ENCODE measurements around the gene CDHR5.

Gene CDHR5

DNA sequence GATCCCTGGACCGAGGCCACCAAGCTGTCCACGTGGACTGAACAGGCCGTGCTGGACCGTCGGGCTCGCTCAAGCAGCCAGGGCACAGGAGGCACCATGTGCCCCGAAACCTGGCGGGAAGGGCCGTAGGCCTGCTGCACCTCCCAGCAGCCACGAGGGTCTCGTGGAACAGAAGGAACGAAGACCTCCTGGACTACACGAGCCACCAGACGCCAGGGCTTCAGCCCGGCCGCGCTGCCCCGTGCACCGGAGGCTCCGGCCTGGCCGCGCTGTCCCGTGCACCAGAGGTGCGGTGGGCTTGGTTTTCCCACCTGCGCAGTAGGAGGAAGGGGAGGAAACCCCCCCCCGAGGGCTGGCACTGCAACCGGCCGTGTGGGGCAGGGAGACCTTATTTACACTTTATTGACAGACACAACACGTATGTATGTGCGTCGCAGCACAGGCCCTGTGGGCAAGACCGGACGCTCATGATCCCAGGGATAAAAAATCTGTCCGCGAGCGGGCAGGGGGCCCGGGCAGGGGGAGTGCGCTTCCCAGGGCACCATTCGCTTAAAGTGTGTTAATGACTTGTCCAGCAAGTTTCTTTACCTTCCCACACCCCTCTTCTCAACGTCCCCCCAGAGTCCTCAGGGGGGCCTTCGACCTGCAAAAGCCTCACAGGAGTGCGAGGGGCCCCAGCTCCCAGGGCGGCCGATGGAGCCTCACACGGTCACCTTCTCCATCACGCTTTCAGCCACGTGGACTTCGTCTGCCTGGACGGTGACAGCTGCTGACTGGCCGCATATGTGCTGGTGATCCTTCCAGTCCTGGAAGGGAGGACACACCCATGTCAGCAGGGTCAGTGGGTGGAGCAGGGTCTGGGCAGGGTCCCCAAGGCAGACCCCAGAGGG, 19.3 kb upstream of the CDHR5 start:
- no peak for DNase-seq

DNA sequence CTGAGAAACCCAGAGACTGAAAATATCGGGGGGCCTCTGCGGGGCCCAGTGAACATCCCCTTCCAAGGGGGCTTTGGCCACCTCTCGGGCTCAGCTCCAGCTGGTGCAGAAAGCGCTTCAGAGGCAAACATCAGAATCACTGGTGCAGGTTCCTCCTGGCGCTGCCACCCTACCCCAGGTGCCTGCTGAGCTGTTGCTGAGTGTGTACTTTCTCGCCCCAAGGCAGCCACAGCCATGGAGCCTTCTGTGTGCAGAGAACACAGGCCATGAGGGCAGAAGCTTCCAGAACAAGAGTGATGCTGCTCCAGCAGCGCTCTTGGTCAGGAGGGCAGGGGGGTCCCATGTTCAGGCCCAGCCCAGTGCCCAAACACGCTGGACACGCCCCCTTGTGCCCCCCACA, 18.6 kb upstream of the CDHR5 start:
- no peak for DNase-seq

DNA sequence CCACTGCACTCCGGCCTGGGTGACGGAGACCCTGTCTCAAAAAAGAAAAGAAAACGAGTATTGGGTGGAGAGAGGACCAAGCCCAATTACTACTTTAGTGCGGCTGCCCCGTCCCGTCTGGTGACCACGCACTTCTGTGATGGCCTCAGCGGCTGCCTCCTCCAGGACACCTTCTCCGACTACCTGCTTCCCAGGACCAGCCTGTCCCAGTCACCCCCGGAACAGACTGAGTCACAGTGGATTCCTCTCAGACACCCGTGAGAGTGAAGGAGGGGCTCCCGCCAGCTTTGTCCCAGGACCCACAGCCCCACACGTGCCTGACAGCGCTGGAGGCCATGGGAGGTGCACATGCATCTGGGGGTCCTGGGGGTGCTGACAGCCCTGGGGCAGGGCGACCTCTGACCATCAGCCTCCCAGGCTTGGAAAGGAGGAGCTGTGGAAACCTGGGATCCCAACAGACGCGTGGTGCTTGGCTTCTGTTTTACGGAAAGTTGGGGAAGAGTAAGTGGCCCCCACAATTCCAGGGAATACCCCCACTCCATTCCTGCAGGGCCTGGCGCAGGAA, 17.1 kb upstream of the CDHR5 start:
- DNase-seq, result no peak

DNA sequence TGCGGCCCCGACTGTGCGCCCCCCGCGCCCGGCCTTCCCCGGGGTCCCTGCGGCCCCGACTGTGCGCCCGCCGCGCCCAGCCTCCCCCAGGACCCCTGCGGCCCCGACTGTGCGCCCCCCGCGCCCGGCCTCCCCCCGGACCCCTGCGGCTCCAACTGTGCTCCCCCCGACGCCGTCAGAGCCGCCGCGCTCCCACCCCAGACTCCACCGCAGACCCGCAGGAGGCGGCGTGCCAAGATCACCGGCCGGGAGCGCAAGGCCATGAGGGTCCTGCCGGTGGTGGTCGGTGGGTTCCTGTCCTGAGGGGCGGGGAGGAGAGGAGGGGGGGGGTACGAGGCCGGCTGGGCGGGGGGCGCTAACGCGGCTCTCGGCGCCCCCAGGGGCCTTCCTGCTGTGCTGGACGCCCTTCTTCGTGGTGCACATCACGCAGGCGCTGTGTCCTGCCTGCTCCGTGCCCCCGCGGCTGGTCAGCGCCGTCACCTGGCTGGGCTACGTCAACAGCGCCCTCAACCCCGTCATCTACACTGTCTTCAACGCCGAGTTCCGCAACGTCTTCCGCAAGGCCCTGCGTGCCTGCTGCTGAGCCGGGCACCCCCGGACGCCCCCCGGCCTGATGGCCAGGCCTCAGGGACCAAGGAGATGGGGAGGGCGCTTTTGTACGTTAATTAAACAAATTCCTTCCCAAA, 15.4 kb upstream of the CDHR5 start:
- peak; percentile 23 for DNase-seq

DNA sequence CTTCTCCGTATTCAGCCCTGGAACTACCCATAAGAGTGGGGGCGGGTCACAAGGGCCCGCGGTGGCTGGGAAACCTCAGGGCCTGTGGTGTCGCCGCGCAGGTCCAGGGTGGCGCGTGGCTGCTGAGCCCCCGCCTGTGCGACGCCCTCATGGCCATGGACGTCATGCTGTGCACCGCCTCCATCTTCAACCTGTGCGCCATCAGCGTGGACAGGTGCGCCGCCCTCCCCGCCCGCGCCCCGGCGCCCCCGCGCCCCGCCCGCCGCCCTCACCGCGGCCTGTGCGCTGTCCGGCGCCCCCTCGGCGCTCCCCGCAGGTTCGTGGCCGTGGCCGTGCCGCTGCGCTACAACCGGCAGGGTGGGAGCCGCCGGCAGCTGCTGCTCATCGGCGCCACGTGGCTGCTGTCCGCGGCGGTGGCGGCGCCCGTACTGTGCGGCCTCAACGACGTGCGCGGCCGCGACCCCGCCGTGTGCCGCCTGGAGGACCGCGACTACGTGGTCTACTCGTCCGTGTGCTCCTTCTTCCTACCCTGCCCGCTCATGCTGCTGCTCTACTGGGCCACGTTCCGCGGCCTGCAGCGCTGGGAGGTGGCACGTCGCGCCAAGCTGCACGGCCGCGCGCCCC, 14.7 kb upstream of the CDHR5 start:
- peak; percentile 16 for DNase-seq

DNA sequence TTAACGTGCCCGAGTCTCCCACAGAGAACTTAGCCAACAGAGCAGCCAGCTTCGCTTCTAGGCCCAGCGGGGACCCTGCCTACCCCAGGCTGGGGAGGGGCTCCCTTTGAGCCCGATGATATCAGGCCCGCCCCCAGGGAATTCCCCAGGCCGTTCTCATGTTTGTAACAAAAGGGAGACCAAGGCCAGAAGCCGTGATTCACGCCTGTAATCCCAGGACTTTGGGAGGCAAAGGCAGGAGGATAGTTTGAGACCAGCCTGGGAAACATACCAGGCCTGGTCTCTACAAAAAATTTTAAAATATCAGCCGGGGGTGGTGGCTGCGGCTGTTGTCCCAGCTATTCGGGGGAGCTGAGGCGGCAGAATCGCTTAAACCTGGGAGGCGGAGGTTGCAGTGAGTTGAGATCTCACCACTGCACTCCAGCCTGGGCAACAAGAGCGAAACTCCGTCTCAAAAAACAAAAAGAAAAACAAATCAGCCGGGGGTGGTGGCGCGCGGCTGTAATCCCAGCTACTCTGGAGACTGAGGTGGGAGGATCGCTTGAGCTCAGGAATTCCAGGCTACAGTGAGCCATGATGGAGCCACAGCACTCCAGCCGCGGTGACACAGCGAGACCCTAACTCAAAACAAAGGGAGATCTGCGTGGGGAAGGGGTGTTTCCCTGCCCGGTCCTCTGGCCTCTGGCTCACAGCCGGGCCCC, 14.0 kb upstream of the CDHR5 start:
- peak; percentile 11 for DNase-seq

DNA sequence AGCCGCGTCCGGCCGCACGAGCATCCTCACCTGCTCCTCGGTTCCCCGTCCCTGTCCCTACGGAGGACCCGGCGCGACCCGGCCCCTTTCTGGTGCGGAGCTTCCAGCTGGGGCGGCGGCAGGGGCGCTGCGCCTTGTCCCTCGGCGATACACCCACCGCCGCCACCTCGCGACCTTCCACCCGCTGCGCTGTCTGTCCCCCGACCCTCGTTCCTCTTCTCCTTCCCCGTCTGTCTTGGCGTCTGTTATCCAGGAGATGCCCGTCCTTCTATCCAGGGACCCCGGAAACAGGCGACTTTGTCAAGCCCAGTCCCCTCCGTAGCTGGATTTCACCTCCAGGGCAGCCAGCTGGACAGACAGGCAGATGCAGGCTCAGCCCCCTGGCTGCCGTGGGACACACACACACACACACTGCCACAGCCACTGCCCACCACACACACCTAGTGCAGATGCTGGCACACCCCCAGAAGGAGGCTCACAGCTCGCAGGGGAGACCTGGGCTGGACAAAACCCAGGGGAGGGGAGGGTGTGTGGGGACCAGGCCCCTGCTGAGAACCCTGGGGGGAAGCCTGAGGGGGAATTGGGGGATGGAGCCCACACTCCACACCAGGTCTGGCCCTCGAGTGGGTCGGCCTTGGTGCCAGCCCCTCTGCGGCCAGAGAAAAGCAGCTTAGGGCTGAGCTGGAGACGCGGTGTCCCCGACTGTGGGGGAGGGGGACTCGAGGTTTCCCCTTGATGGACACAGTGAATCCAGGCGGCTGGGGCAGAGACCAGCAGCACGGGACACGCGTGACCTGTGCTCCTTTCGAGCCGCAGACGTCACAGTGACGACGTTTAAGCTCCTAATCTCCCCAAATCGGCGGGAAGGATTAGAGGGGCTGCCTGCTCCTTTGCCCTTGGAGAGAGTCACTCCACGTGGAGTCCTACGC, 13.1 kb upstream of the CDHR5 start:
- peak; percentile 10 for DNase-seq

DNA sequence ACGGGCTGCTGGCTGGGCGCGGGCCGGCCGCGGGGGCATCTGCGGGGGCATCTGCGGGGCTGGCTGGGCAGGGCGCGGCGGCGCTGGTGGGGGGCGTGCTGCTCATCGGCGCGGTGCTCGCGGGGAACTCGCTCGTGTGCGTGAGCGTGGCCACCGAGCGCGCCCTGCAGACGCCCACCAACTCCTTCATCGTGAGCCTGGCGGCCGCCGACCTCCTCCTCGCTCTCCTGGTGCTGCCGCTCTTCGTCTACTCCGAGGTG, 12.5 kb upstream of the CDHR5 start:
- peak; percentile 14 for DNase-seq

DNA sequence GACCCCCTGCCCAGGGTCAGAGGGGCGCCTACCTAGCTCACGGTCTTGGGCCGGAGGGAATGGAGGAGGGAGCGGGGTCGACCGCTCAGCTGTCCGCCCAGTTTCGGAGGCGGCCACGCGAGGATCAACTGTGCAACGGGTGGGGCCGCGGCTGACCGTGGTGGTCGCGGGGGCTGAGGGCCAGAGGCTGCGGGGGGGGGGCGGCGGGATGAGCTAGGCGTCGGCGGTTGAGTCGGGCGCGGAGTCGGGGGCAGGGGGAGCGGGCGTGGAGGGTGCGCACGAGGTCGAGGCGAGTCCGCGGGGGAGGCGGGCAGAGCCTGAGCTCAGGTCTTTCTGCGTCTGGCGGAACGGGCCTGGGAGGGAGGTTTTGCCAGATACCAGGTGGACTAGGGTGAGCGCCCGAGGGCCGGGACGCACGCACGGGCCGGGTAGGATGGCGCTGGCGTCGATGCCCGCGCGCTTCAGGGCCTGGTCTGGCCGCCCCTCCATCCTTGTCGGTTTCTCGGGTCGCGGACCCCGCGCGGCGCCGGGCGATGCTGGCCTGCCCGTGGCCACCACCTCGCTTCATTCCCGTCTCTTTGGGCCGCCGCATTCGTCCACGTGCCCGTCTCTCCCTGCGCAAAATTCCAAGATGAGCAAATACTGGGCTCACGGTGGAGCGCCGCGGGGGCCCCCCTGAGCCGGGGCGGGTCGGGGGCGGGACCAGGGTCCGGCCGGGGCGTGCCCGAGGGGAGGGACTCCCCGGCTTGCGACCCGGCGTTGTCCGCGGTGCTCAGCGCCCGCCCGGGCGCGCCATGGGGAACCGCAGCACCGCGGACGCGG, 12.0 kb upstream of the CDHR5 start, which contains the start of gene DRD4:
Gene DRD4 (plus strand): TSS at position 759 of the 822 bp plus-strand sequence. CDS start 36 bp downstream, at position 795.
- DNase-seq, result peak; percentile 13

DNA sequence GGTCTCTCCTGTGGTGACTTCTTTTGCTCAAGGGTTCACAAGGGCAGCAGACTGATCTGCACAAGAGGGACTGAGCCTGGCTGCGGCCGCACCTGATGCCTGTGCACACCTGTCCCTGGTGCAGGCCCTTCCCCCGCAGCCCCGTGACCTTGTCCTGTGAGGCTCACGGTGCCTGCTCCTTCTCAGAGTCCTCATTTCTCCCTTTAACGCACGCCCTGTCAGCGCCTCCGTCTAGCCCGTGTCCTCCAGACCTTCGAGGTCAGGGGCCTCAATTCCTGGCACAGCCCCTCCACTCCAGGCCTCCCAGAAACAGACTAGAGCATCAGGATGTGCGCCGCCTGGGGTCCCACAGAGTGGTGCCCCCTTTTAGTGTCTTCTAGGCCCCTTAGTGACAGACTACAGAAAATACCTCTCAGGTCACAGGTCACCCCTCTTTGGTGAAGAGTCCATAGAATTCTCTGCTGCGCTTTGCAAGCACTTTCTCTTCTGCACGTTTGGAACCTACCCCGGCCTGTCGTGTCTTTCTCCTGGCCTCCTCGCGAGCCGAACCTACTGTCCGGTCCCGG, 11.3 kb upstream of the CDHR5 start:
- DNase-seq, result no peak

DNA sequence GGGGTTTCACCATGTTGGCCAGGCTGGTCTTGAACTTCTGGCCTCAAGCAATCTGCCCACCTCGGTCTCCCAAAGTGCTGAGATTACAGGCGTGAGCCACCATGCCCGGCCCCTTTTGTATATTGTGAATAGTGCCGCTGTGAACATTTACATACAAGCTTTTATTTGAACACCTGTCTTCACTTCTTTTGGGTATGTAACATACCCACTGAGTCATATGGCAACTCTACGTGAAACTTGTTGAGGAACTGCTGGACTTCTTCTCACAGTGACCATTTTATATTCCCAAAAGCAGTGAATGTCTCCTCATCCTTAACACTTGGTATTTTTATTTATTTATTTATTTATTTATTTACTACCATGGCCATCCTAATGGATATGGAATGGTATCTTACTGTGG, 6.1 kb upstream of the CDHR5 start:
- no peak for DNase-seq

DNA sequence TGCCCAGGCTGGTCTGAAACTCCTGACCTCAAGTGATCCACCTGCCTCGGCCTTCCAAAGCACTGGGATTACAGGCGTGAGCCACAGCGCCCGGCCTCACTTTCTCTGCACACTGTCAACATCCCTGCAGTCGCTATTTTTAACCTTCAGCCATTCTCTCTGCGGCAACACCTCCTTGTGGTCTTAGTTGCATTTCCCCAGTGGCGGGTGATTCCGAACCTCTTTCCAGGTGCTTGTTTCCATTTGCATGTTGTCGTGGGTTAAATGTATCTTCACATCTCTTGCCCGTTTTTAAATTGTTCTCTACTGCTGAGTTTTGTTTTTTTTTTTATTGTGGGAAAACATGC, 4.5 kb upstream of the CDHR5 start:
- DNase-seq, result no peak

DNA sequence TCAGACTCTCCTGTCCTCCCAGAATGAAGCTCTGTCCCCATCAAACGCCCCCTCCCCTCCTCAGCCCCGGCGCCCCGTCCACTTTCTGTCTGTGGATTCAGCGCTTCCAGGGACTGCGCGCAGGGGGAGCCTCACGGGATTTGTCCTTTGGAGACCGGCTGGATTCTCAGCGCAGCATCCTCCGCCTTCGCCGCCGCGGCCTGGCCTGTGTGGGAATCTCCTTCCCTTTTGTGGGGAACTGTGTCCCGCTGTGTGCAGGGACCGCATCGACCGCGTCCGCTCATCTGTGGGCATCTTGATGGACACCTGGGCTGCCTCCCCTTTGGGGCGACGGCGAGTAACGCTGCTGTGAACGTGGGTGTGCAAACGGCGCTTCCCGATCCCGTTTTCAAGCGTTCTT, 3.3 kb upstream of the CDHR5 start:
- DNase-seq, result no peak

DNA sequence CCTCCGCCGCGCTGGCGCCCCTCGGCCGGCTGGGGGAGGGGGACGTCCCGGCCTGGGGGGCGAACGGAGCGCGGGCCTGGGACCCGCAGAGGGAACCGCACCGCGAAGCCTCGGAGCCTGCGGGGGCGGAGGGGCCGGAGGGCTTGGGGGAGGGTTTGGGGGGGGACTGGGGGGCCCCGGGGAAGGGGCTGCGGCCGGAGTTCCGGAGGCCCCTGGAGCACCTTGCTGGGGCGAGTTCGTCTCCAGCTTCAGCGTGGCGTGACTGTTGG, 2.5 kb upstream of the CDHR5 start:
- no peak for DNase-seq

DNA sequence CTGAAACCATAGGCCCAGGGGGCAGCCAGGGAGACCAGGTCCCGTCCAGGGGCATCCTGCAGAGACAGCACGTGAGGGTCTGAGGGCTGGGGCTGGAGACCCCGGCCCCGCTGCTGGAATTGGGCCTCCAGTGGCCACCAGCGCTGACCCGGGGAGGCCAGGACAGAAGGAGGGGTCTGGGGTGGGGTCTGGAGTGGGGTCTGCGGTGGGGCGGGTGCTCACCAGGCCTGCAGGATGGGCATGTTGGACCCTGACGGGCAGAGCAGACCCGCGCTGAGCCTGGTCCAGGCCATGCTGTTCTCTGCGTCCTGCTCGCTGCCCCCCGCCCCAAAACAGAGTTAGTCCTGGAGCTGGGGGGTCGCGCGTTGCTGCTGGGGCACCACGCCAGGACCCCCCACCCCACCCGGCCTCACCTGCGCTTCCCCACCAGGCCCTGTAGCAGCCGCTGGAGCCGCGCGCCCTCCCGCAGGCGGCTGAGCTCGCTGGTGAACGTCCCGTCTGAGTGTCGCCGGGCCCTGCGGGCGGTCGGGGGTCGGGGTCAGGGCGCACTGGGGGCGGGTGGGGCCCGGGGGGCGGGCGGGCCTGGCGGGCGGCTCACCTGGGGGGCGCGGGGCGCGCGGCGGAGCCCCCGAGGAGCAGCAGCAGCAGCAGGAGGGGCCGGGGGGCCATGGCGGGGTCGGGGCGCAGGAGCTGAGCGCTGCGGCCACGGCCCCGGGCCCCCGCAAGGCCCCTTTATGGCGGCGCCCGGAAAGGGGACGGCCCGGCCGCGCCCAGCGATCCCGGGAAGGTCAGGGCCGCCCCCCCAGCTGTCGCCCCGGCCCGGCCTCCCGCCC, 1.9 kb upstream of the CDHR5 start, which contains the start of gene SCT:
Gene SCT (minus strand): TSS at position 707 of the 833 bp plus-strand sequence. CDS start 38 bp downstream, at position 669.
- no peak for DNase-seq

DNA sequence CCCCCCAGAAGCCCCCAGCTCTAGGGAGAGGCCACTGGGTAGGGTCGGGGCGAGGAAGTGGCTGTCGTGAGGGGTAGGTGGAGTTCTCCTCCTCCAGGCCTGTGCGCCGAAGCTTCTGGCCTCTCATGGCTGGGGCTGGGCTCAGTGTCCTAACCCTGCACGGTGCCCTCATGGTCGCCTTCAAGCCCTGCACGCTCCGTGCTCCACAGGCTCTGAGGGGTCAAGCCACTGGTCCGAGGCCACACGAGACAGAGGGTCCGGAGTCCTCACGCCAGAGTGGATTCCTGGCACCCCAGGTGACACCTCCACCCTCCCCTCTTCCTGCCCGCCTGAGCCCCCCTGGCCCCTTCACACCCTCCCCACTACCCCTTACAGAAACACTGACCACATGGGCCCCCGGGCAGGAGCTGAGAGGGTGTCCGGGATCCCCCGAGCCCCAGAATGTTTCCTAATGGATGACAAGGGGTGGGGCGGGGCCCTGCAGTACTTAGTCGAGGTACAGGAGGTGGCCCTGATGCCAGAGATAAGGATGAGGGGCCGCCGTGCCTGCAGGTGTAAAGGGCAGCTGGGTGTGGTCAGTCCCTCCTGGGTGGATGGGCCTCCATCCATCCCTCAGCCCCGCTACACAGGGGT, 997 bp upstream of the CDHR5 start:
- no peak for DNase-seq

DNA sequence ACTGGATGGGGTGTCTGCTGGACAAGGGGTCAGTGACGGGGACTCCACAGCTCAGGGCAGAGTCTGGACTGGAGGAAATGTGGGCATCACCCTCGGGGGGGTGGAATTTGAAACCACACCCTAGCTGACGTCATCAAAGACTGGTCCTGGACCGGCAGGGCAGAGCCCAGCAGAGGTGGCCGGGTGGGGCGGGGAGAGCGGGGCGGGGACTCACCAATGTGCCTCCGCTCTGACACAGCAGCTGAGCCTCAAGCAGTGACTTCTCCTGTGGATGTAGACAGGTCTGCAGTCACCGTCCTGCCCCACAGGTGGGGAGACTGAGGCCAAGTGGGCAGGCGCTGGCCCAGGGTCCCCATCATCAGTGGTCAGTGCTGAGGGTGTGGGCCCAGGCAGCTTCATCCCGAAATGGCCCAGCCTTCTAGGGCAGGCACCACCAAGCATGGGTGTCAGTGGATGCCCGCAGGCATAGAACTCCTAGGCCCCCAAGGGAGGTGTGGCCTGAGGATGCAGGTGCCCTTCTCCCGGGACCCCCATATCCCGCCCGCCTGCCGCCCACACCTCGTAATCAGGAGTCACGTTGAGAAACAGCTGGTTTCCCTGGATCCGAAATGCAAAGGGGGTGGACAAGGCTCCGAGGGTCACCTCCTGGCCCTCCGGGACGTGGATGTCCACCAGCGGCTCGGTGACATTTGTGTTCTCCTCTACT, 603 bp downstream of the CDHR5 start:
- DNase-seq, result no peak

DNA sequence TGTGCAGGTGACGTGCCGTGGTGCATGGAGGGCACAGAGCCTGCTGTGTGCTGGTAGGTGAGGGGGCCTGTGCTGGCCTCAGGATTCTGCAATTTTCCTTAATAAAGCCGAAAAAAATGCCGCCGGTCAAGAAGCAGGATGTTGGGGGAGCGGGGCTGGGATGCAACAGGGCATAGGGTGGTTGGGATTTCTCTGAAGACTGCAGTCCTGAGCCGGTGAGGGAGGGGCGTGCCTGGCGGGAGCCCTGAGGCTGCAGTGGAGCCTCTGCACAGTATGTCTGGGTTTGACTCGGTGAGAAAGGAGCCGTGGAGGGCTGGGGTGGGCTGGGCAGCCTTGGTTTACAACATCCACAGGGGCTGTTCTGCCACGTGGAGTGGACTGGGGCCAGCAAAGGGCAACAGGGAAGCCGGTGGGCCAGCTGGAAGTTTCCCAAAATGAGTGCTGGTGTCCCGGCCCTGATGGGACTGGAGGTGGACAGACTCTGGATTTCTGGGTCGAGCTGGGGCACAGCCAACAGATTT, 1.3 kb downstream of the CDHR5 start:
- DNase-seq, result no peak

DNA sequence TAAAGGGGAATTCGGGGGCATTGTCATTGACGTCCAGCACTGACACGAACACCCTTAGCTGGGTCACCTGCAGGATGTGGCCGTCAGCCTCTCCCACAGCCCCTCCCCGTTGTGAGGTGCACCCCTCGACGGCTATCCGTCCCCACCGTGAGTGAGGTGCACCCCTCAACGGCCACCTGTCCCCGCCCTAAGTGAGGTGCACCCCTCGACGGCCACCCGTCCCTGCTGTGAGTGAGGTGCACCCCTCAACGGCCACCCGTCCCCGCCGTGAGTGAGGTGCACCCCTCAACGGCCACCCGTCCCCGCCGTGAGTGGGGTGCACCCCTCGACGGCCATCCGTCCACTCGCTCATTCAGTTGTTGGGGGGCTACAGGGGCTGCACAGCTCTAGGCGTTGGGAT, 2.9 kb downstream of the CDHR5 start:
- DNase-seq, result no peak

Data from activated naive CD4-positive, alpha-beta T cell treated with anti-CD3 and anti-CD28 coated beads, Interleukin-2, amount 50 U/mL, for 16 hours (primary cell).